Nephron progenitor cell (in vitro differentiated cells): ENCODE results near the gene ZNF19.

Experiments
- DNase-seq: peaks from one replicate; pipeline ENCODE4 v3.0.0; 2021
- H3K27ac Mint-ChIP-seq: 2 replicates; pipeline ENCODE4 v1.8.0; 2021; ENCODE audit warnings: mild to moderate bottlenecking, moderate library complexity, mixed read lengths
- H3K27me3 Mint-ChIP-seq: 2 replicates; pipeline ENCODE4 v1.8.0; 2021; ENCODE audit warnings: mild to moderate bottlenecking, low read depth, mixed read lengths; ENCODE audit not compliant: poor library complexity
- H3K36me3 Mint-ChIP-seq: 2 replicates; pipeline ENCODE4 v1.8.0; 2021; ENCODE audit warnings: low read depth, mixed read lengths
- H3K4me1 Mint-ChIP-seq: 2 replicates; pipeline ENCODE4 v1.8.0; 2021; ENCODE audit warnings: mixed read lengths
- H3K4me3 Mint-ChIP-seq: 2 replicates; pipeline ENCODE4 v1.8.0; 2021; ENCODE audit warnings: mild to moderate bottlenecking, moderate library complexity, mixed read lengths
- H3K9me3 Mint-ChIP-seq: 2 replicates; pipeline ENCODE4 v1.8.0; 2021; ENCODE audit warnings: mild to moderate bottlenecking, moderate library complexity, mixed read lengths
- CTCF ChIP-seq: fragments of 200-600 bp; sonication (generic); IDR thresholded peaks from 2 replicates; pipeline ENCODE4 v1.5.0; 2021; ENCODE audit warnings: antibody characterized with exemption

Gene ZNF19

DNA sequence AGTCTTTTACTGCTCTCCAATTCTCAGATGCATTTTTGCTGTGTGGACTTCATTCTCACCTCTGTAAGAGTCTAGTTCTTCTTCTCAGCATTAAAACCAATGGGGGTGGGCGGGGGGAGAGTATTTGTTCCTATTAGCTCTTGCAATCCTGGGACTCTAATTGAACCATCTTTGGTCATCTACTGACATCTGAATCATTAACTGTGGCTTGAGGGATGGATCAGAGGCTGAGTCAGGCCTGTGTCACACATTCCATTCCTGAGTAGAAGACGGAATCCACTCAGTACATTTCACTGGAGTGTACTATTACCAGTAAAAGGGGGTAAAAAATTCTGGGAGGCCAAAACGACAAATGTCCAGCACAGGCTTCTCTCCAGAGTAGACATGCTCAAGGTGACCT, 14.3 kb downstream of the ZNF19 start:
- no peak for DNase-seq
- Mint-ChIP-seq H3K4me3 (no peak overlapping the region), H3K36me3 (peaks cover 12% of the 10 kb centered on the region), H3K4me1 (no peaks in the 10 kb centered on the region), H3K9me3 (no peaks in the 10 kb centered on the region), H3K27me3 (no peaks in the 10 kb centered on the region), H3K27ac (no peak overlapping the region)
- no peak for TF ChIP-seq CTCF

GRCh38 chr16:71473891-71474290, 15.2 kb downstream of the ZNF19 start:
- no peak for DNase-seq
- Mint-ChIP-seq H3K27ac (no peak overlapping the region), H3K4me3 (no peak overlapping the region), H3K4me1 (no peaks in the 10 kb centered on the region), H3K27me3 (no peaks in the 10 kb centered on the region), H3K9me3 (no peaks in the 10 kb centered on the region), H3K36me3 (peaks cover 12% of the 10 kb centered on the region)
- no peak for TF ChIP-seq CTCF

- TF ChIP-seq CTCF = no peak
- Mint-ChIP-seq H3K4me1 (no peaks in the 10 kb centered on the region), H3K9me3 (no peaks in the 10 kb centered on the region), H3K4me3 (no peak overlapping the region), H3K27ac (no peak overlapping the region), H3K27me3 (no peaks in the 10 kb centered on the region), H3K36me3 (peaks cover 12% of the 10 kb centered on the region)
- DNase-seq = no peak
Measured at GRCh38 chr16:71472931-71473330, 16.2 kb downstream of the ZNF19 start.

DNA sequence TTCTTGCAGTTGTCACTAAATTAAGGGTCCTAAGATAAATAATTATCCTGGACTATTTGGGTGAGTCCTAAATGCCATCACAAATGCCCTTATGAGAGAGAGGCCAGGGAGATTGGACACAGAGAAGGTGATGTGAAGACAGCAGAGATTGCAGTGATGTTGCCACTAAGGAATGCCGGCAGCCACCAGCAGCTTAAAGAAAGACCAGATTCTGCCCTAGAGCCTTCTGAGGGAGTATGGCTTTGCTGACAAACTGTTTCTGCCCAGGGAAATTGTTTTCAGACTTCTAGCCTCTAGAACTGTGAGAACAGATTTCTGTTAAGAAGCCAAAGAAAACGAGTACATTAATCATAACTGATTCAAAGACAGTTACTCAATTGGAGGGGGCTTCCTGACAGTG, 17.1 kb downstream of the ZNF19 start:
- TF ChIP-seq CTCF = no peak
- no peak for DNase-seq
- H3K4me1 Mint-ChIP-seq = no peaks in the 10 kb centered on the region
- H3K36me3 Mint-ChIP-seq = peaks cover 12% of the 10 kb centered on the region
- H3K9me3 Mint-ChIP-seq = no peaks in the 10 kb centered on the region
- no peak overlapping the region for H3K4me3 Mint-ChIP-seq
- no peaks in the 10 kb centered on the region for H3K27me3 Mint-ChIP-seq
- H3K27ac Mint-ChIP-seq = no peak overlapping the region

GRCh38 chr16:71467810-71468209, 21.3 kb downstream of the ZNF19 start:
- Mint-ChIP-seq H3K4me3 (no peak overlapping the region), H3K9me3 (no peaks in the 10 kb centered on the region), H3K27ac (no peak overlapping the region), H3K27me3 (peaks cover 4% of the 10 kb centered on the region), H3K4me1 (peaks cover 6% of the 10 kb centered on the region), H3K36me3 (no peaks in the 10 kb centered on the region)
- DNase-seq = peak; percentile 83
- TF ChIP-seq CTCF = no peak

- TF ChIP-seq CTCF = no peak
- peaks cover 7% of the 10 kb centered on the region for H3K27me3 Mint-ChIP-seq
- H3K4me3 Mint-ChIP-seq = no peak overlapping the region
Measured at GRCh38 chr16:71464231-71464630, 24.9 kb downstream of the ZNF19 start.

More at GRCh38 chr16:71464231-71464630, 24.9 kb downstream of the ZNF19 start:
- H3K27ac Mint-ChIP-seq = no peak overlapping the region
- H3K36me3 Mint-ChIP-seq = no peaks in the 10 kb centered on the region
- no peak for DNase-seq
- no peaks in the 10 kb centered on the region for H3K9me3 Mint-ChIP-seq
- H3K4me1 Mint-ChIP-seq = peaks cover 34% of the 10 kb centered on the region
